SK-N-SH treated with all-trans-retinoic acid at 6 μM for 48 hours (cell line): Measurements from ENCODE around the gene CSDE1.

Source experiments
- ATAC-seq: fragments of 200-7000 bp; cut with Tn5 transposase; 3 replicates; pipeline ENCODE4 v1.9.1; 2020; ENCODE audit warnings: mild to moderate bottlenecking, moderate library complexity
- ARNTL ChIP-seq: fragments of 450-650 bp; formaldehyde crosslinking; IDR thresholded peaks from 2 replicates; pipeline ENCODE4 v1.5.0; 2020; ENCODE audit warnings: low read depth, mild to moderate bottlenecking, moderate library complexity, borderline replicate concordance
- BACH2 ChIP-seq: fragments of 250-450 bp; sonication (Bioruptor Pico); IDR thresholded peaks from 2 replicates; pipeline ENCODE4 v1.9.0; 2021; ENCODE audit warnings: mild to moderate bottlenecking, borderline replicate concordance
- CSDC2 ChIP-seq: fragments of 250-450 bp; sonication (Bioruptor Pico); IDR thresholded peaks from 2 replicates; pipeline ENCODE4 v1.5.0; 2020; ENCODE audit warnings: mild to moderate bottlenecking, moderate library complexity
- ESRRG ChIP-seq: fragments of 250-450 bp; sonication (Bioruptor Pico); IDR thresholded peaks from 2 replicates; pipeline ENCODE4 v1.6.1; 2021; ENCODE audit warnings: mild to moderate bottlenecking
- GLIS3 ChIP-seq: fragments of 250-450 bp; sonication (Bioruptor Pico); IDR thresholded peaks from 2 replicates; pipeline ENCODE4 v1.5.0; 2020; ENCODE audit warnings: mild to moderate bottlenecking, moderate library complexity
- ISL1 ChIP-seq: fragments of 250-450 bp; sonication (Bioruptor Pico); IDR thresholded peaks from 2 replicates; pipeline ENCODE4 v2.1.2; 2022; ENCODE audit warnings: mild to moderate bottlenecking, moderate library complexity
- OSR1 ChIP-seq: fragments of 250-450 bp; sonication (Bioruptor Pico); IDR thresholded peaks from 2 replicates; pipeline ENCODE4 v1.8.0; 2022; ENCODE audit warnings: moderate library complexity, mild to moderate bottlenecking, inconsistent platforms
- PATZ1 ChIP-seq: fragments of 250-450 bp; sonication (Bioruptor Pico); IDR thresholded peaks from 2 replicates; pipeline ENCODE4 v1.8.0; 2020; ENCODE audit warnings: mild to moderate bottlenecking, moderate library complexity, borderline replicate concordance
- PPARA ChIP-seq: fragments of 250-450 bp; sonication (Bioruptor Pico); IDR thresholded peaks from 2 replicates; pipeline ENCODE4 v1.5.0; 2020; ENCODE audit warnings: mild to moderate bottlenecking, borderline replicate concordance
- RARB ChIP-seq: fragments of 250-450 bp; sonication (Bioruptor Pico); IDR thresholded peaks from 2 replicates; pipeline ENCODE4 v1.8.0; 2021; ENCODE audit warnings: mild to moderate bottlenecking, moderate library complexity
- SNAI2 ChIP-seq: fragments of 250-450 bp; sonication (Bioruptor Pico); IDR thresholded peaks from 2 replicates; pipeline ENCODE4 v1.5.0; 2020; ENCODE audit warnings: mild to moderate bottlenecking, moderate library complexity
- TCF4 ChIP-seq: fragments of 250-450 bp; sonication (Bioruptor Pico); IDR thresholded peaks from 2 replicates; pipeline ENCODE4 v1.8.0; 2021; ENCODE audit warnings: mild to moderate bottlenecking, moderate library complexity, borderline replicate concordance
- TOX ChIP-seq: fragments of 250-450 bp; sonication (Bioruptor Pico); IDR thresholded peaks from 2 replicates; pipeline ENCODE4 v1.8.0; 2021; ENCODE audit warnings: mild to moderate bottlenecking, moderate library complexity, borderline replicate concordance
- ZC3H10 ChIP-seq: fragments of 250-450 bp; sonication (Bioruptor Pico); IDR thresholded peaks from 2 replicates; pipeline ENCODE4 v1.5.1; 2021; ENCODE audit warnings: mild to moderate bottlenecking, moderate library complexity
- ZFP3 ChIP-seq: fragments of 250-450 bp; sonication (Bioruptor Pico); IDR thresholded peaks from 2 replicates; pipeline ENCODE4 v1.5.0; 2020; ENCODE audit warnings: mild to moderate bottlenecking, moderate library complexity
- ZFP30 ChIP-seq: fragments of 450-650 bp; formaldehyde crosslinking; IDR thresholded peaks from 2 replicates; pipeline ENCODE4 v1.5.0; 2022; ENCODE audit warnings: mild to moderate bottlenecking, moderate library complexity
- ZNF565 ChIP-seq: fragments of 450-650 bp; formaldehyde crosslinking; conservative IDR thresholded peaks from 2 replicates; pipeline ENCODE4 v1.5.0; 2020; ENCODE audit warnings: low read depth, mild to moderate bottlenecking, moderate library complexity
- ZNF70 ChIP-seq: fragments of 450-650 bp; formaldehyde crosslinking; IDR thresholded peaks from 2 replicates; pipeline ENCODE4 v1.5.0; 2020; ENCODE audit warnings: mild to moderate bottlenecking, moderate library complexity
- ZNF8 ChIP-seq: fragments of 450-650 bp; formaldehyde crosslinking; IDR thresholded peaks from 2 replicates; pipeline ENCODE4 v1.5.0; 2020; ENCODE audit warnings: mild to moderate bottlenecking, moderate library complexity
- TF ChIP-seq, protein P1 (sequence below): fragments of 250-450 bp; sonication (Bioruptor Pico); IDR thresholded peaks from 2 replicates; pipeline ENCODE4 v1.5.1; 2020; ENCODE audit warnings: low read depth, mild to moderate bottlenecking, moderate library complexity
- TF ChIP-seq, protein P2 (sequence below): fragments of 250-450 bp; sonication (Bioruptor Pico); IDR thresholded peaks from 2 replicates; pipeline ENCODE4 v1.5.1; 2021; ENCODE audit warnings: mild to moderate bottlenecking, moderate library complexity
- TF ChIP-seq, protein P3 (sequence below): fragments of 250-450 bp; sonication (Bioruptor Pico); IDR thresholded peaks from 2 replicates; pipeline ENCODE4 v1.8.0; 2021; ENCODE audit warnings: low read depth, mild to moderate bottlenecking, moderate library complexity, borderline replicate concordance

The CSDE1 gene

GRCh38 chr1:114720492-114720891 is 37.3 kb downstream of the CSDE1 start:
- TF ChIP-seq ZNF8 (no peak), PATZ1 (CRISPR knock-in tag) (no peak), TCF4 (CRISPR knock-in tag) (no peak), ZFP30 (CRISPR knock-in tag) (no peak), BACH2 (CRISPR knock-in tag) (no peak), ZNF565 (CRISPR knock-in tag) (no peak)
- TF ChIP-seq, protein P1, sequence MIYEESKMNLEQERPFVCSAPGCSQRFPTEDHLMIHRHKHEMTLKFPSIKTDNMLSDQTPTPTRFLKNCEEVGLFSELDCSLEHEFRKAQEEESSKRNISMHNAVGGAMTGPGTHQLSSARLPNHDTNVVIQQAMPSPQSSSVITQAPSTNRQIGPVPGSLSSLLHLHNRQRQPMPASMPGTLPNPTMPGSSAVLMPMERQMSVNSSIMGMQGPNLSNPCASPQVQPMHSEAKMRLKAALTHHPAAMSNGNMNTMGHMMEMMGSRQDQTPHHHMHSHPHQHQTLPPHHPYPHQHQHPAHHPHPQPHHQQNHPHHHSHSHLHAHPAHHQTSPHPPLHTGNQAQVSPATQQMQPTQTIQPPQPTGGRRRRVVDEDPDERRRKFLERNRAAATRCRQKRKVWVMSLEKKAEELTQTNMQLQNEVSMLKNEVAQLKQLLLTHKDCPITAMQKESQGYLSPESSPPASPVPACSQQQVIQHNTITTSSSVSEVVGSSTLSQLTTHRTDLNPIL (CRISPR knock-in tag): no peak
- TF ChIP-seq, protein P2, sequence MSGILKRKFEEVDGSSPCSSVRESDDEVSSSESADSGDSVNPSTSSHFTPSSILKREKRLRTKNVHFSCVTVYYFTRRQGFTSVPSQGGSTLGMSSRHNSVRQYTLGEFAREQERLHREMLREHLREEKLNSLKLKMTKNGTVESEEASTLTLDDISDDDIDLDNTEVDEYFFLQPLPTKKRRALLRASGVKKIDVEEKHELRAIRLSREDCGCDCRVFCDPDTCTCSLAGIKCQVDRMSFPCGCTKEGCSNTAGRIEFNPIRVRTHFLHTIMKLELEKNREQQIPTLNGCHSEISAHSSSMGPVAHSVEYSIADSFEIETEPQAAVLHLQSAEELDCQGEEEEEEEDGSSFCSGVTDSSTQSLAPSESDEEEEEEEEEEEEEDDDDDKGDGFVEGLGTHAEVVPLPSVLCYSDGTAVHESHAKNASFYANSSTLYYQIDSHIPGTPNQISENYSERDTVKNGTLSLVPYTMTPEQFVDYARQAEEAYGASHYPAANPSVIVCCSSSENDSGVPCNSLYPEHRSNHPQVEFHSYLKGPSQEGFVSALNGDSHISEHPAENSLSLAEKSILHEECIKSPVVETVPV (CRISPR knock-in tag): no peak

DNA sequence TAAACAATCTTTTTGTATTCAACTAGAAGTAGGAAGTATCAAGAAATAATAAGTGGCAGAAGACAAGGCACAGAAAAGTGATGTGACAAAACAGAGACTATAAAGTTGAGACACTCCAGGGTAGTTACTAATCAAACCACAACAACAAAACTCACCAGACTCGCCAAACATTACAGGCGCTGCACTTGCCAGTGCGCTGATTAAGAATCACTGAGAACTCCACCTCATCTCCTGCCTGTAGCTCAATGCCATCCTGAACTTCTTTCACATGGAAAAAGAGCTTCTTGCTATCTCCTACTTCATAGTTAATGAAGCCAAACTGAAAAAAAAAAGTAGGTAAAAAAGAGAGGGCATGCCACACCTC is 38.4 kb downstream of the CSDE1 start:
- TF ChIP-seq ZNF8: no peak
- TF ChIP-seq, protein P3, sequence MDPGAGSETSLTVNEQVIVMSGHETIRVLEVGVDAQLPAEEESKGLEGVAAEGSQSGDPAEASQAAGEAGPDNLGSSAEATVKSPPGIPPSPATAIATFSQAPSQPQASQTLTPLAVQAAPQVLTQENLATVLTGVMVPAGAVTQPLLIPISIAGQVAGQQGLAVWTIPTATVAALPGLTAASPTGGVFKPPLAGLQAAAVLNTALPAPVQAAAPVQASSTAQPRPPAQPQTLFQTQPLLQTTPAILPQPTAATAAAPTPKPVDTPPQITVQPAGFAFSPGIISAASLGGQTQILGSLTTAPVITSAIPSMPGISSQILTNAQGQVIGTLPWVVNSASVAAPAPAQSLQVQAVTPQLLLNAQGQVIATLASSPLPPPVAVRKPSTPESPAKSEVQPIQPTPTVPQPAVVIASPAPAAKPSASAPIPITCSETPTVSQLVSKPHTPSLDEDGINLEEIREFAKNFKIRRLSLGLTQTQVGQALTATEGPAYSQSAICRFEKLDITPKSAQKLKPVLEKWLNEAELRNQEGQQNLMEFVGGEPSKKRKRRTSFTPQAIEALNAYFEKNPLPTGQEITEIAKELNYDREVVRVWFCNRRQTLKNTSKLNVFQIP (CRISPR knock-in tag): no peak
- TF ChIP-seq ESRRG: no peak
- TF ChIP-seq BACH2 (CRISPR knock-in tag): no peak
- no peak for TF ChIP-seq CSDC2 (CRISPR knock-in tag)
- TF ChIP-seq, protein P2 (CRISPR knock-in tag): no peak
- TF ChIP-seq TOX (CRISPR knock-in tag): no peak
- TF ChIP-seq ZNF565 (CRISPR knock-in tag): no peak
- TF ChIP-seq ARNTL: no peak
- no peak for TF ChIP-seq ZFP3
- TF ChIP-seq OSR1 (CRISPR knock-in tag): no peak
- TF ChIP-seq RARB (CRISPR knock-in tag): no peak
- TF ChIP-seq, protein P1 (CRISPR knock-in tag): no peak
- TF ChIP-seq ZFP30 (CRISPR knock-in tag): no peak
- no peak for TF ChIP-seq SNAI2
- no peak for TF ChIP-seq ISL1
- no peak for TF ChIP-seq ZNF70 (CRISPR knock-in tag)
- no peak for TF ChIP-seq ZC3H10 (CRISPR knock-in tag)
- TF ChIP-seq GLIS3: no peak
- TF ChIP-seq, all 23 proteins: peak for 0
- ATAC-seq: no peak

More at GRCh38 chr1:114720492-114720891, 37.3 kb downstream of the CSDE1 start:
- ATAC-seq: no peak

DNA sequence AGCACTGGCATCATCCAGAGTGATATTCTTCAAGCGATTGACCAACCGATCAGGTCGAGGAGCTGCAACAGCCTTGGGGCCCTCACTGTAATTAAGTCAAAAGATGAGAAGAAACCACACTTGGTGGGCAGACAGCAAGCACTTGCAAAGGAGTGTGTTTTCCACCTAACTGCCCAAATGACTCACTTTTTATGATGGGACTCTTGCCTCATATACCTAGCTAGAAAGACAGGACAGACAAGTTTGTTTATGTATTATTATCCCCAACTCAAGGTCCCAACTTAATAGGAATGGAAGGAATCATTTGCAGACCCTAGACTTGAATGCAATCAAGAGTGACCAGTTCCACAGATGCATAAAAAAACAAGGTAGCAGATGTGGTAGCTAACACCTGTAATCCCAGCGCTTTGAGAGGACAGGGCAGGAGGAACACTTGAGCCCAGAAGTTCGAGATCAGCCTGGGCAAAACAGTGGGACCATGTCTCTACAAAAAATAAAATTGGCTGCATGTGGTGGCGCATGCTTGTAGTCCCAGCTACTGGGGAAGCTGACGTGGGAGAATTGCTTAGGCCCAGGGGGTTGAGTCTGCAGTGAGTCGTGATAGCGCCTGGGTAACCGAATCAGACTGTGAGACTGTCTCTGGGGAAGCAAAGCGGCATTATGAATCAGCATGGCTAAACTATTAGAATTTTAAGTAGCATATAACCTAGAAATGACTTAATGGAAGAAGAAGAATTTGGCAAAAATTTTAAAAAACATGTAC is 38.9 kb downstream of the CSDE1 start:
- ATAC-seq: no peak
- TF ChIP-seq PATZ1 (CRISPR knock-in tag) (no peak), ZNF8 (no peak), PPARA (CRISPR knock-in tag) (no peak), TOX (CRISPR knock-in tag) (no peak), SNAI2 (no peak)
- TF ChIP-seq, protein P2 (CRISPR knock-in tag): no peak
- TF ChIP-seq, protein P1 (CRISPR knock-in tag): no peak
